ENCODE results near the gene RAMACL. TPM values are rescaled to one million over a fixed set of nuclear protein-coding genes. Genes with fewer than 3 reads are reported as not detected.

The RAMACL gene
- total RNA-seq, 1 donor from 2014 or later, result 2.3 TPM

DNA sequence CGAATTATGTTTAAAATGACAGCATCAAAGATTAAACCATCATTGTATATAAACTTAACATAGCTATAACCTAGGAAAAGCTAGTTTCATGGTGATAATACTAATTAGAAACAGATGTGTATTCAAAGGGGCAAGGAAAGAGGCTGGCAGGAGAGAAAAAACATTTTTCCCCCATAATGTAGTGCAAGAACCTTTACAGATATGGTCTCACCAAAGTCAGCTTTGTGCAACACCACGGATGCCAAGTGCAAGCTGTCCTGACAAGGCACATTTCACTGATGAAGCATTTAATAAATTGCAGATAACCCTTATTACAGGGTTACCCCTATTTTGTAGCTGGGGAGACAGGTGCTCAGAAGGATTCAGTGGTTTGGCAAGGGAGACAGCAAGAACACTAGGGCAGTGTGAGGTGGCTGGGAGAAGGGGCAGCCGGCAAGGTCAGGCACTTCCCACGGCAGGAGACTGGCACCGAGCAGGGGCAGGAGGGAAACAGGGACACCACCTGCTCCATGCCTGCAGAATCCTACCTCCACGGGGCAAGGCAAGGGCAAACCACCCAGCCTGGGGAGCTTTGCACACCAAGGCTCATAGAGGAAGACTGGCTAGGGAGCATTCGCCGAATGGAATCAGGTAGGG, 34.1 kb upstream of the RAMACL start:
- H3K27me3 Mint-ChIP-seq, result peaks cover 3% of the 10 kb centered on the region
- no peaks in the 10 kb centered on the region for H3K36me3 Mint-ChIP-seq (ENCODE audit: low read depth)
- intact Hi-C loops (cut with micrococcal nuclease), result loop anchor here (10.0 kb wide), 1 partner anchor 106 kb away; no protein-coding TSS in a partner anchor
- TF ChIP-seq, protein P1, sequence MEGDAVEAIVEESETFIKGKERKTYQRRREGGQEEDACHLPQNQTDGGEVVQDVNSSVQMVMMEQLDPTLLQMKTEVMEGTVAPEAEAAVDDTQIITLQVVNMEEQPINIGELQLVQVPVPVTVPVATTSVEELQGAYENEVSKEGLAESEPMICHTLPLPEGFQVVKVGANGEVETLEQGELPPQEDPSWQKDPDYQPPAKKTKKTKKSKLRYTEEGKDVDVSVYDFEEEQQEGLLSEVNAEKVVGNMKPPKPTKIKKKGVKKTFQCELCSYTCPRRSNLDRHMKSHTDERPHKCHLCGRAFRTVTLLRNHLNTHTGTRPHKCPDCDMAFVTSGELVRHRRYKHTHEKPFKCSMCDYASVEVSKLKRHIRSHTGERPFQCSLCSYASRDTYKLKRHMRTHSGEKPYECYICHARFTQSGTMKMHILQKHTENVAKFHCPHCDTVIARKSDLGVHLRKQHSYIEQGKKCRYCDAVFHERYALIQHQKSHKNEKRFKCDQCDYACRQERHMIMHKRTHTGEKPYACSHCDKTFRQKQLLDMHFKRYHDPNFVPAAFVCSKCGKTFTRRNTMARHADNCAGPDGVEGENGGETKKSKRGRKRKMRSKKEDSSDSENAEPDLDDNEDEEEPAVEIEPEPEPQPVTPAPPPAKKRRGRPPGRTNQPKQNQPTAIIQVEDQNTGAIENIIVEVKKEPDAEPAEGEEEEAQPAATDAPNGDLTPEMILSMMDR (IDR thresholded peaks at IDR 0.05), result no peak
- POLR2A ChIA-PET, result no interaction called here
- no peak for DNase-seq
- H3K27ac Mint-ChIP-seq, result no peak overlapping the region
- H3K9me3 Mint-ChIP-seq, result no peaks in the 10 kb centered on the region
- peaks cover 3% of the 10 kb centered on the region for H3K4me1 Mint-ChIP-seq
- CTCF ChIA-PET, result no interaction called here
- H3K4me3 Mint-ChIP-seq, result no peak overlapping the region
- no peak for ATAC-seq (ENCODE audit: low read depth)

DNA sequence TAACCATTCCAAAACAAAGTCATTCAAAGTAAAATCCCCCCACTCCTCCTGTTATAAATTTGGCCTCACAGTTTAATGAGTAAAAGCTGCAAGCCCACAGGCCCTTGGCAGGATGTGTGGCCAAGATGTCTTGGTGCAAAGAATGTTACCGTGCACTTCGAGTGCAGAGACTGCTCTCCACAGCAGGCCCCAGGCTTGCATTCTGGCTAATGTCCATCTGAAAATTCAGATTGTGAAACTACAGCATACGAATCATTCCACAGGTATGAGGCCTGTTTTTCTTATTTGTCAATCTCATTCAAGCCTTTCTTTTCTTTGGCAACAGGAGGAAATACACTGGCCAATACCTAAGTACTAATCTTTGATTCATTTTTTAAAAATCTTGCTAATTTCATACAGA, 33.4 kb upstream of the RAMACL start:
- H3K9me3 Mint-ChIP-seq, result no peaks in the 10 kb centered on the region

DNA sequence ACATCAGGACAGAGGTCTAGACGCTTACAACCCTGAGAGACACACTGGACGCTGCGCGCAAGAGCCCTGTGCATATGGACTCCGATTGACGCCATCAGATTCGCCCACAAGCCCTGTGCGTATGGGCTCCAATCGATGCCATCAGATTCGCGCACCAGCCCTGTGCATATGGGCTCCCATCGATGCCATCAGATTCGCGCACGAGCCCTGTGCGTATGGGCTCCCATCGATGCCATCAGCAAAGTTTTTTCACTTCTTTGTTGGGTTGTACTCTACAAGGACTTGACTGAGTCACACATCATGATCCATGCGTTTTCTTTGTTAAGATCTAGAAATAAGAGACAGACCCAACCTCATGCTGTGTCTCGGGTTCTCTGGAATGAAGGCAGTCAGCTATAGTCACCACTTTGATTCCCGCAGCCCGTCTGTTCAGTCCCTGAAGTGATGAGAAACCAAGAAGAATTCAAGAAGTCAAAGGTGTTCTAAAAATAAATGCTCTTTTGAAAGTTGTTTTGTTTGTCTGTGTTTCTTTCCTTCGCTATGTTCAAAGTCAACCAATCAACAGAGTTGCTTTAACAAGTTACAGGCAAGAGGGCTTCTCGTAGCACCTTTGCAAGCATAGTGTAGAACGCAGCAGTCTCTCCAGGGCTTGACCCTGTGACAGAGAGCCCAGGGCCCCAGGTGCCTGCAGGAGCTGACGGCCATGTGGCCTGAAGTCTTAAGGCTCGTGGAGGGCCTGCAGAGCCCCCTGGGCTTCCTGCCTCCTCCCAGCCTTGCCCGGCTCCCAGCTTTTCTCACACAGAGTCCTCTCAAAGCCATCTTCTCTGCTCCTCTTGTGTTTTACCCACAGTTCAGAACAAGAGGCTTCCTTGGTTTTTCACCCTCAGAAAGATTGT, 32.6 kb upstream of the RAMACL start:
- ATAC-seq (ENCODE audit: low read depth) (no peak), DNase-seq (no peak)
- POLR2A ChIA-PET, result no interaction called here
- CTCF ChIA-PET, result no interaction called here
- TF ChIP-seq, protein P1 (IDR thresholded peaks at IDR 0.05), result no peak
- H3K4me3 Mint-ChIP-seq, result no peak overlapping the region
- H3K4me1 Mint-ChIP-seq, result no peaks in the 10 kb centered on the region
- no peaks in the 10 kb centered on the region for H3K36me3 Mint-ChIP-seq (ENCODE audit: low read depth)
- no peak overlapping the region for H3K27ac Mint-ChIP-seq
- intact Hi-C loops (cut with micrococcal nuclease), result no loop called here
- peaks cover 3% of the 10 kb centered on the region for H3K27me3 Mint-ChIP-seq
- no peaks in the 10 kb centered on the region for H3K9me3 Mint-ChIP-seq

More for the DNA sequence above, 33.4 kb upstream of the RAMACL start:
- DNase-seq, result no peak
- intact Hi-C loops (cut with micrococcal nuclease), result loop anchor here (10.0 kb wide), 1 partner anchor 105 kb away; no protein-coding TSS in a partner anchor
- Mint-ChIP-seq H3K4me3 (no peak overlapping the region), H3K36me3 (ENCODE audit: low read depth) (no peaks in the 10 kb centered on the region), H3K4me1 (peaks cover 3% of the 10 kb centered on the region), H3K27me3 (peaks cover 3% of the 10 kb centered on the region), H3K27ac (no peak overlapping the region)
- TF ChIP-seq, protein P1 (IDR thresholded peaks at IDR 0.05), result no peak
- CTCF ChIA-PET, result no interaction called here
- ATAC-seq (ENCODE audit: low read depth), result no peak
- POLR2A ChIA-PET, result no interaction called here

DNA sequence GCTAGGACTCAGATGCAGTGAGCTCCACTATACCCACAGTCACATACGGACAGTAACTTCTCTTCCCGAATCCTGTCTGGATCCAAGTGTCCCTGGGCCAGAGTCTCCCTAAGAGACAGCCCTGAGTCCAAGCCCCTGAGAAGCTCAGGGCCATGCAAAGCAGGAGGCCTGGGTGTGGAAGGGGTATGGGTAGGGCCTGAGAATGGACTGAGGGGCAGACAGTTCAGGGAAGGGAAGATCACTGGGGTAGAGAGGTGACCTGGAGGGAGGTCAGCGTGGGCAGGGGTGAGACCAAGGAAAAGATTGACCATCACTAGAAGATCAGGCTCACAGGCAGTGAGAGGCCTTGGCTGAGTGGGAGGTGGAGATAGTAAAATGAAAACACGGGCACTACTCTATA, 31.8 kb upstream of the RAMACL start:
- ChIA-PET CTCF (no interaction called here), POLR2A (no interaction called here)
- H3K4me3 Mint-ChIP-seq, result no peak overlapping the region
- H3K9me3 Mint-ChIP-seq, result no peaks in the 10 kb centered on the region
- H3K4me1 Mint-ChIP-seq, result no peaks in the 10 kb centered on the region
- ATAC-seq (ENCODE audit: low read depth) (no peak), DNase-seq (no peak)
- intact Hi-C loops (cut with micrococcal nuclease), result no loop called here
- H3K27me3 Mint-ChIP-seq, result peaks cover 3% of the 10 kb centered on the region
- TF ChIP-seq, protein P1 (IDR thresholded peaks at IDR 0.05), result no peak
- no peak overlapping the region for H3K27ac Mint-ChIP-seq
- H3K36me3 Mint-ChIP-seq (ENCODE audit: low read depth), result no peaks in the 10 kb centered on the region

DNA sequence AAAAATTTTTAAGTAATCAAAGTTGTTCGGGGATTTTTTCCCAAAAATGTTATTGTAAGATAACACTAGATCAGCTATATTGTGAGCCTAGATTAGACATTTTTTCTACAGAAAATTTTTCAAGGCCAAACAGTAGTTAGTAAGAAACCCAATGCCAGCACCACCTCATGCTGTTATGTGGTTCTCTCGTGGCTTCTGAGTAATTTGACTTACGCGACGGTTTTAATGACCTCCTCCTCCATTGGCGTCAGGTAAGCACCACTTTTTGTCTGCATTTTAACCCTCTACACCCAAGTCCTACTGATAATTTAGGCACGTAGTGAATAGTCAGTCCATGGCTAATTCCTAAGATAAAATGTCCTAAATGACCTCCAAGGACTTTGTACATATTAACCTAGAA, 30.9 kb upstream of the RAMACL start:
- no peak overlapping the region for H3K27ac Mint-ChIP-seq
- TF ChIP-seq, protein P1 (IDR thresholded peaks at IDR 0.05), result no peak
- POLR2A ChIA-PET, result no interaction called here
- H3K4me1 Mint-ChIP-seq, result no peaks in the 10 kb centered on the region
- H3K36me3 Mint-ChIP-seq (ENCODE audit: low read depth), result no peaks in the 10 kb centered on the region
- no peak overlapping the region for H3K4me3 Mint-ChIP-seq
- CTCF ChIA-PET, result no interaction called here
- H3K27me3 Mint-ChIP-seq, result peaks cover 3% of the 10 kb centered on the region
- DNase-seq, result no peak
- ATAC-seq (ENCODE audit: low read depth), result no peak
- no peaks in the 10 kb centered on the region for H3K9me3 Mint-ChIP-seq
- intact Hi-C loops (cut with micrococcal nuclease), result no loop called here
